Hair follicle dermal papilla cell (primary cell): Measurements from ENCODE around the gene CMTR2. TPM values are rescaled to one million over a fixed set of nuclear protein-coding genes. Genes with fewer than 3 reads are reported as not detected.

Experiments
- total RNA-seq: library from RNA; depleted of rRNA; stranded (reverse); fragments of >200 nt; gene quantifications from 2 replicates; pipeline ENCODE4 v1.2.3, GENCODE V29; 2012

CMTR2 gene
- 35.3 and 40.1 TPM in 2 replicates for total RNA-seq

GRCh38 chr16:71288890-71289731, at the start of gene CMTR2:
Gene CMTR2 (minus strand): TSS chr16:71289402. CDS start chr16:71285920, 3,482 bp downstream.

Other genes starting within 250 kb of the CMTR2 start
- gene HYDIN, start 58.7 kb downstream of the CMTR2 start, total RNA-seq: 0.32 and 2.7 TPM in 2 replicates
- gene CALB2, start 69.3 kb upstream of the CMTR2 start, total RNA-seq: 0.24 and 0.32 TPM in 2 replicates
- gene TLE7, start 152.7 kb upstream of the CMTR2 start, total RNA-seq: not detected in 2 replicates
- gene ZNF23, start 172.8 kb upstream of the CMTR2 start, total RNA-seq: 9.7 and 12.3 TPM in 2 replicates
- 5.2 and 5.8 TPM in 2 replicates for gene ZNF19, start 199.9 kb upstream of the CMTR2 start, total RNA-seq
- not detected in 2 replicates for gene CHST4, start 237.0 kb upstream of the CMTR2 start, total RNA-seq